ENCODE measurements around the gene ACTBL2. TPM values are rescaled to one million over a fixed set of nuclear protein-coding genes. Genes with fewer than 3 reads are reported as not detected.

Gene ACTBL2
- total RNA-seq, 2 donors from 2014 or later: not detected

DNA sequence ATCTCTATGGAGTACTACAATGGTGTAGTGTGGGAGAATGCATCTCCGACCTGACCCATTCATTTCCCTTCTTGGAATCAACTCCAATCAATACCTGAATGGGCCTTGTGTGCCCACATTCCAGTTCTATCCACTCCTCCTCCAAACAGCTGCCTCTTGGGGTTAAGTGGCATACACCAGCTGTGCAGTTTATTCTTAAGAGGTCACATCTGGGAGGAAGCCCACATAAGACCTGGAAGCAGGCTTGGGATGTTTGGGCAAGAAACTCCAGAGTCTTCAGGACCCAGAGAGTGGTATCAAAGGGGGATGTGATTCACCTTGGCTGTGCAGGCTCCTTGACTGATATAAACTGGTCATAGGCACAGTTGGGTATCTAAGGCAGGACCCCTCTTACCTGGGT is 46.0 kb downstream of the ACTBL2 start:
- Histone ChIP-seq H3K4me1 (replicated peaks) (no peaks in the 10 kb centered on the region), H3K9me3 (no peaks in the 10 kb centered on the region), H3K27me3 (replicated peaks; ENCODE audit: insufficient read depth) (no peaks in the 10 kb centered on the region), H3K4me3 (no peak overlapping the region), H3K36me3 (no peaks in the 10 kb centered on the region), H3K27ac (no peak overlapping the region)
- no peak for DNase-seq (ENCODE audit: low spot score)
- WGBS: 100% methylated on average over 1 of the region's 1 CpG
- TF ChIP-seq POLR2A (IDR thresholded peaks at IDR 0.05) (no peak), POLR2AphosphoS5 (IDR thresholded peaks at IDR 0.05) (no peak)
- TF ChIP-seq, protein P1, sequence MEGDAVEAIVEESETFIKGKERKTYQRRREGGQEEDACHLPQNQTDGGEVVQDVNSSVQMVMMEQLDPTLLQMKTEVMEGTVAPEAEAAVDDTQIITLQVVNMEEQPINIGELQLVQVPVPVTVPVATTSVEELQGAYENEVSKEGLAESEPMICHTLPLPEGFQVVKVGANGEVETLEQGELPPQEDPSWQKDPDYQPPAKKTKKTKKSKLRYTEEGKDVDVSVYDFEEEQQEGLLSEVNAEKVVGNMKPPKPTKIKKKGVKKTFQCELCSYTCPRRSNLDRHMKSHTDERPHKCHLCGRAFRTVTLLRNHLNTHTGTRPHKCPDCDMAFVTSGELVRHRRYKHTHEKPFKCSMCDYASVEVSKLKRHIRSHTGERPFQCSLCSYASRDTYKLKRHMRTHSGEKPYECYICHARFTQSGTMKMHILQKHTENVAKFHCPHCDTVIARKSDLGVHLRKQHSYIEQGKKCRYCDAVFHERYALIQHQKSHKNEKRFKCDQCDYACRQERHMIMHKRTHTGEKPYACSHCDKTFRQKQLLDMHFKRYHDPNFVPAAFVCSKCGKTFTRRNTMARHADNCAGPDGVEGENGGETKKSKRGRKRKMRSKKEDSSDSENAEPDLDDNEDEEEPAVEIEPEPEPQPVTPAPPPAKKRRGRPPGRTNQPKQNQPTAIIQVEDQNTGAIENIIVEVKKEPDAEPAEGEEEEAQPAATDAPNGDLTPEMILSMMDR (IDR thresholded peaks at IDR 0.05): no peak
- intact Hi-C loops (cut with DNase I): no loop called here

DNA sequence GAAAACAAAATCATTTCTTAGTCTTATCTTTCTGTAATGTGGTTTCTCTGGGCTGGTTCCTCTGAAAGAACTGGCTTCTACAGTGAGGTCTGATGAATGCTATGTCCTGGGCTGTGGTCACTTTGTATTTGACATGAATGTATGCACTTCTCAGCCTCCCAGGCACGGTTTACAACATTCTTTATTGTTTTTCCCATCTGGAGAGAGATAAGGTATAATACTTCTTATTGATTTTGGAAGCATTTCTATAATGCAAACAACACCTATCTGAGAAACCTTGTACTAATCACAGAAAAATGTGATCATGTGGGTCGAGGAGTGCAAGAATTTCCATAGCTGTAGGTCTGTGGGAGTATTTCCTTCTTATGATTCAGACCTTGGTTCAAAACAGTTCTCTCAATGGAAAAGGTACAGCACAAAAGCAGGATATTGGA is 46.9 kb downstream of the ACTBL2 start:
- Histone ChIP-seq H3K36me3 (no peaks in the 10 kb centered on the region), H3K27me3 (replicated peaks; ENCODE audit: insufficient read depth) (no peaks in the 10 kb centered on the region), H3K9me3 (no peaks in the 10 kb centered on the region), H3K4me1 (replicated peaks) (no peaks in the 10 kb centered on the region), H3K4me3 (no peak overlapping the region), H3K27ac (no peak overlapping the region)
- intact Hi-C loops (cut with DNase I): no loop called here
- TF ChIP-seq POLR2AphosphoS5 (IDR thresholded peaks at IDR 0.05) (no peak), POLR2A (IDR thresholded peaks at IDR 0.05) (no peak)
- TF ChIP-seq, protein P1 (IDR thresholded peaks at IDR 0.05): no peak
- no peak for DNase-seq (ENCODE audit: low spot score)
- WGBS: 28% methylated on average over 2 of the region's 2 CpGs

DNA sequence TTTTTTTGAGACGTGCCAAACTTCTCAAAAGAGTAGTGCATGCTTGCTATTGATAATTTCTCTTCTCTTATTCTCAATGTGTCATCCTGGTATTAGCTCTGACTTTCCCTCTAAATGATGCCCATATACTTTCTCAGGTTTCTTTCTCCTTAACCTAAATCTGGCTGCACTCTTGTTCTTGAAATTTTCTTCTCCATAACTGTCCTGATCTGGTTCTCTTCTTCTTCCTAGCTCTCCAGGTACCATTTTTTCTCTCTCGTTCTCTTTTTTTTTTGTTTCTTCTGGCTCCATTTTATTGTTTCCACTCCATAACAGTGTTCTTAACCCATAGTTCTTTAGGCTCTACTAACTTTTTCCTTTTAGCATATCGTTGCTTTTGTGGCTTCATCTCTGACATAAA is 47.9 kb downstream of the ACTBL2 start:
- no peak for DNase-seq (ENCODE audit: low spot score)
- no peaks in the 10 kb centered on the region for H3K27me3 ChIP-seq (replicated peaks; ENCODE audit: insufficient read depth)
- no peaks in the 10 kb centered on the region for H3K36me3 ChIP-seq
- TF ChIP-seq POLR2A (IDR thresholded peaks at IDR 0.05) (no peak), POLR2AphosphoS5 (IDR thresholded peaks at IDR 0.05) (no peak)
- TF ChIP-seq, protein P1 (IDR thresholded peaks at IDR 0.05): no peak
- no peak overlapping the region for H3K27ac ChIP-seq
- intact Hi-C loops (cut with DNase I): no loop called here
- no peaks in the 10 kb centered on the region for H3K4me1 ChIP-seq (replicated peaks)
- H3K4me3 ChIP-seq: no peak overlapping the region
- H3K9me3 ChIP-seq: no peaks in the 10 kb centered on the region
- WGBS: 91% methylated on average over 3 of the region's 3 CpGs

DNA sequence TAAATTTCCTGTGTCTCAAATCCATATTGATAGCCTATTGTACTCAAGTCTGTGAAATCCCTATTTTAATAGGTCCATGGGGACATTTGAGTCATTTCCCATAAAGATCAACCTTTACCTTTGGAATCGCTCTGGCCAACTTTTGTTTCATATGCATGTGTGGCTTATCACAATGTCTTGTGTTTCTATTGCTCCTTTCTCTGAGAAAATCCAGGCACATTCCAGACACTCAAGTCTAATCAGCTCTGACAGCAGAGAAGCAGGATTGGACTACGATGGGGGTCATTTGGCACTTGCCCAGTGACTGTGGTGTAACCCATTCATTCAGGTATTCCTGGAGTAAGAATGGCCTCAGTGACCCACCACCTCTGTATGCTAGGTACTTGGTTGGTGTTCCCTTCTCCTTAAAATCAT is 48.4 kb downstream of the ACTBL2 start:
- H3K27me3 ChIP-seq (replicated peaks; ENCODE audit: insufficient read depth): no peaks in the 10 kb centered on the region
- WGBS: 46% methylated on average over 2 of the region's 2 CpGs
- H3K9me3 ChIP-seq: no peaks in the 10 kb centered on the region
- no peaks in the 10 kb centered on the region for H3K36me3 ChIP-seq
- H3K4me1 ChIP-seq (replicated peaks): no peaks in the 10 kb centered on the region
- TF ChIP-seq POLR2AphosphoS5 (IDR thresholded peaks at IDR 0.05): no peak
- TF ChIP-seq POLR2A (IDR thresholded peaks at IDR 0.05): no peak
- TF ChIP-seq, protein P1 (IDR thresholded peaks at IDR 0.05): no peak
- intact Hi-C loops (cut with DNase I): no loop called here
- H3K27ac ChIP-seq: no peak overlapping the region
- no peak for DNase-seq (ENCODE audit: low spot score)
- H3K4me3 ChIP-seq: no peak overlapping the region

DNA sequence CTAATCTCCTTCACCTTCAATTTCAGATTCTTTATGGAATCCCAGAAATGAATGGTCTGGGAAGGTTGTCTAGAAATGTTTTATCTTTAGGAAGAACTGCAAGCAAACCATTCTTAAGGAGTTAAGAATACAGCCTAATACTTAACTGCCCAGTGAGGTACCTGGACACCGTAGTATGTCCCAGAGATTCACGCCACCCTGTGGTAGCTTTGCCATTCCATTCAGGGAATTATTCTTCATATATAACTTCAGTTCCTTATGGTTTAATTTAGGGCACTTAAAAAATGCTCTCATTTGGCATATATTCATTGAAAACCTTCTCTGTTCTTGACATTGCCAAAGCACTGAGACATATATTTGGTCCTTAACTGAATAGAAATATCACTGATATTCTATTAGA is 49.7 kb downstream of the ACTBL2 start:
- no peak for DNase-seq (ENCODE audit: low spot score)
- TF ChIP-seq POLR2A (IDR thresholded peaks at IDR 0.05) (no peak), POLR2AphosphoS5 (IDR thresholded peaks at IDR 0.05) (no peak)
- TF ChIP-seq, protein P1 (IDR thresholded peaks at IDR 0.05): no peak
- WGBS: 100% methylated on average over 2 of the region's 2 CpGs
- H3K9me3 ChIP-seq: no peaks in the 10 kb centered on the region
- no peaks in the 10 kb centered on the region for H3K27me3 ChIP-seq (replicated peaks; ENCODE audit: insufficient read depth)
- H3K4me3 ChIP-seq: no peak overlapping the region
- no peak overlapping the region for H3K27ac ChIP-seq
- H3K4me1 ChIP-seq (replicated peaks): no peaks in the 10 kb centered on the region
- H3K36me3 ChIP-seq: no peaks in the 10 kb centered on the region
- intact Hi-C loops (cut with DNase I): no loop called here

Measured in prostate gland (tissue), 2 donors.